ENCODE data around the gene RNASE7. TPM values are rescaled to one million over a fixed set of nuclear protein-coding genes. Genes with fewer than 3 reads are reported as not detected.

Gene RNASE7
- total RNA-seq, 2 experiments from 2014 or later = not detected

- Histone ChIP-seq H2AFZ (ENCODE audit: low read length) (no peak overlapping the region), H3K27ac (ENCODE audit: low read depth, low read length, poor library complexity, severe bottlenecking) (no peak overlapping the region), H3K36me3 (ENCODE audit: insufficient read depth, low read length) (no peaks in the 10 kb centered on the region), H3K9me3 (ENCODE audit: low read length) (no peaks in the 10 kb centered on the region), H3K4me3 (ENCODE audit: low read depth, low read length, poor library complexity, severe bottlenecking) (no peak overlapping the region), H3K4me1 (ENCODE audit: insufficient read depth, low read length, poor library complexity, severe bottlenecking) (no peaks in the 10 kb centered on the region), H3K79me2 (ENCODE audit: insufficient read depth, low read depth, low read length) (no peaks in the 10 kb centered on the region), H3K9me2 (ENCODE audit: insufficient read depth, low read length) (no peaks in the 10 kb centered on the region), H3K4me2 (ENCODE audit: low read length) (no peak overlapping the region; the same call in 1 of the 2 replicates), H4K20me1 (ENCODE audit: insufficient read depth, low read length) (no peaks in the 10 kb centered on the region)
- ChIA-PET CTCF (ENCODE audit: unreplicated experiment) (no interaction called here), POLR2A (interaction anchor here (0.7 kb wide), 1 partner anchor 383 kb away, joined by 4 read pairs; no protein-coding TSS in a partner anchor)
- no peak for DNase-seq (ENCODE audit: low spot score)
- intact Hi-C loops (cut with micrococcal nuclease; ENCODE audit: unreplicated experiment) = no loop called here
- TF ChIP-seq EZH2phosphoT487 (IDR thresholded peaks at IDR 0.05; ENCODE audit: borderline replicate concordance, low read depth, low read length) (no peak), CTCF (conservative IDR thresholded peaks at IDR 0.05; ENCODE audit: low read length) (no peak)
- no TSS peak for BruUV-seq (replicated peaks)
These were observed 16.5 kb upstream of the RNASE7 start for GRCh38 chr14:21025371-21026273.

- Histone ChIP-seq H3K27ac (ENCODE audit: low read depth, low read length, poor library complexity, severe bottlenecking) (no peak overlapping the region), H4K20me1 (ENCODE audit: insufficient read depth, low read length) (no peaks in the 10 kb centered on the region), H3K9me2 (ENCODE audit: insufficient read depth, low read length) (no peaks in the 10 kb centered on the region), H3K4me2 (ENCODE audit: low read length) (no peak overlapping the region), H3K9me3 (ENCODE audit: low read length) (no peaks in the 10 kb centered on the region), H3K4me3 (ENCODE audit: low read depth, low read length, poor library complexity, severe bottlenecking) (no peak overlapping the region), H2AFZ (ENCODE audit: low read length) (no peak overlapping the region), H3K36me3 (ENCODE audit: insufficient read depth, low read length) (no peaks in the 10 kb centered on the region), H3K4me1 (ENCODE audit: insufficient read depth, low read length, poor library complexity, severe bottlenecking) (no peaks in the 10 kb centered on the region), H3K79me2 (ENCODE audit: insufficient read depth, low read depth, low read length) (no peaks in the 10 kb centered on the region)
- intact Hi-C loops (cut with micrococcal nuclease; ENCODE audit: unreplicated experiment) = no loop called here
- no peak for DNase-seq (ENCODE audit: low spot score)
- BruUV-seq (replicated peaks) = no TSS peak
- CTCF ChIA-PET (ENCODE audit: unreplicated experiment) = no interaction called here
- TF ChIP-seq CTCF (conservative IDR thresholded peaks at IDR 0.05; ENCODE audit: low read length) (no peak), EZH2phosphoT487 (IDR thresholded peaks at IDR 0.05; ENCODE audit: borderline replicate concordance, low read depth, low read length) (no peak)
- POLR2A ChIA-PET = interaction anchor here (0.7 kb wide), 1 partner anchor 382 kb away, joined by 4 read pairs; no protein-coding TSS in a partner anchor
These were observed 15.7 kb upstream of the RNASE7 start for GRCh38 chr14:21026274-21026987.

All from OCI-LY7 (cell line).